Astrocyte (in vitro differentiated cells and primary cell): ENCODE results near the gene MPV17L2.

Experiments
- EZH2 ChIP-seq: IDR thresholded peaks from 2 replicates; pipeline ENCODE4 v1.6.1; 2012; ENCODE audit warnings: mild to moderate bottlenecking, low read length, inconsistent platforms; ENCODE audit not compliant: insufficient read depth
- TF ChIP-seq, protein P1 (sequence below): IDR thresholded peaks from 2 replicates; pipeline ENCODE4 v1.5.1; 2011; ENCODE audit warnings: low read depth, mild to moderate bottlenecking, inconsistent platforms, low read length, moderate library complexity; ENCODE audit not compliant: insufficient read depth

GRCh38 chr19:18194554-18195238 is 1.7 kb downstream of the MPV17L2 start:
- TF ChIP-seq, protein P1, sequence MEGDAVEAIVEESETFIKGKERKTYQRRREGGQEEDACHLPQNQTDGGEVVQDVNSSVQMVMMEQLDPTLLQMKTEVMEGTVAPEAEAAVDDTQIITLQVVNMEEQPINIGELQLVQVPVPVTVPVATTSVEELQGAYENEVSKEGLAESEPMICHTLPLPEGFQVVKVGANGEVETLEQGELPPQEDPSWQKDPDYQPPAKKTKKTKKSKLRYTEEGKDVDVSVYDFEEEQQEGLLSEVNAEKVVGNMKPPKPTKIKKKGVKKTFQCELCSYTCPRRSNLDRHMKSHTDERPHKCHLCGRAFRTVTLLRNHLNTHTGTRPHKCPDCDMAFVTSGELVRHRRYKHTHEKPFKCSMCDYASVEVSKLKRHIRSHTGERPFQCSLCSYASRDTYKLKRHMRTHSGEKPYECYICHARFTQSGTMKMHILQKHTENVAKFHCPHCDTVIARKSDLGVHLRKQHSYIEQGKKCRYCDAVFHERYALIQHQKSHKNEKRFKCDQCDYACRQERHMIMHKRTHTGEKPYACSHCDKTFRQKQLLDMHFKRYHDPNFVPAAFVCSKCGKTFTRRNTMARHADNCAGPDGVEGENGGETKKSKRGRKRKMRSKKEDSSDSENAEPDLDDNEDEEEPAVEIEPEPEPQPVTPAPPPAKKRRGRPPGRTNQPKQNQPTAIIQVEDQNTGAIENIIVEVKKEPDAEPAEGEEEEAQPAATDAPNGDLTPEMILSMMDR = no peak
- TF ChIP-seq EZH2 = no peak
